ENCODE measurements around the gene GMPR2.
A peak's percentile ranks its signal among the peaks of the same experiment; 100 is the strongest.

GMPR2 gene

DNA sequence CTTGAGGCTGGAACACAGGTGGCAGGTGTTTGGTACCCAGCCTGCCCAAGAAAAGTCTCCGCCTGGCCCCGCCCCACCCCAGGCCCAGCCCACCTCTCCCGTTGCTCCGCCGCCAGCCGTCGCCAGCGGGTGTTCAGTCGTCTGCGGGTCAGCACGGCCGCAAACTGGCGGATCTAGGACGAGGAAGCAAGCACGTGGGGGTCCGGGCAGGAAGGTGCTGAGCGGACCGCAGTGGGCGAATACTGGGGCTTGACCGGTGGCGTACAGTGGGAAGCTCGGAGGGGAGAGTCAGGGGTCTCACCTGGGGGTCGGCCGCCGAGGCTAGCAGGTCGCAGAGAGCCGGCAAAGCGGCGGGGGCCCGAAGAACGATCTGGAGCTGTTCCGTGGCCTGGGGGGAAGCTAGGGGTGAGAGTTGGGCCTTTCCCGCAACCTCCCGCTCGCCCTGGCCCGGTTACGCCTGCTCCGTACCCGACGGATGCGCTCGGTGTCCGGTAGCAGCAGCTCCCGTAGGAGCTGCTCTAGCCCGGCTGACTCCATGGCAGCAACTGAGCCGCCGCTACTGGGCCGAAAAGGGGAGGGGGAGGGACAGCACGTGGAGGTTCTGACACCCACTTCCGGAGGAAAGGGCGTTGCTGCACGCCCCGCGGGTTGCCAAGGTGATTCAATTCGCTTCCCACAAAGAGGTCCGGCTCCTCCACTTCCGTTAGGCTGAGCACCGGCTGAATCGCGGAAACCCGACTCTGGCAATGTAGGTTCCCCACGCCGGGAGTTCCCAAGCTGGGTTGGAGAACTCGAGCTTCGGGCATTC, 44.3 kb upstream of the GMPR2 start, which contains the start of gene IPO4:
IPO4 (minus strand) TSS at position 566 of the 808 bp plus-strand sequence; CDS start at position 537, 29 bp downstream.
- DNase-seq (ENCODE audit: low read depth, low spot score) = peak; percentile 91
- peak within 1 kb of the TSS; percentile 80 for H3K27ac ChIP-seq
- H3K9ac ChIP-seq (ENCODE audit: insufficient read length) = peak within 1 kb of the TSS; percentile 81
- no peaks in the 10 kb centered on the region for H3K9me3 ChIP-seq (ENCODE audit: low read depth, low read length)
- H3K36me3 ChIP-seq (ENCODE audit: insufficient read depth, low read length) = peaks cover 48% of the 10 kb centered on the region
- TF ChIP-seq POLR2AphosphoS5 (IDR thresholded peaks at IDR 0.05; ENCODE audit: borderline replicate concordance, low read depth, low read length) (peak; percentile 92), EZH2 (IDR thresholded peaks at IDR 0.05) (no peak), FOXP2 (optimal IDR thresholded peaks at IDR 0.05; ENCODE audit: control extremely low read depth, extremely low read length, insufficient read depth) (peak; percentile 87)
- peak within 1 kb of the TSS; percentile 86 for H3K4me3 ChIP-seq

GRCh38 chr14:24189059-24189375, 43.7 kb upstream of the GMPR2 start:
- peak overlapping the region; percentile 86 for H3K4me3 ChIP-seq
- TF ChIP-seq FOXP2 (optimal IDR thresholded peaks at IDR 0.05; ENCODE audit: control extremely low read depth, extremely low read length, insufficient read depth) (no peak), POLR2AphosphoS5 (IDR thresholded peaks at IDR 0.05; ENCODE audit: borderline replicate concordance, low read depth, low read length) (no peak), EZH2 (IDR thresholded peaks at IDR 0.05) (no peak)
- H3K36me3 ChIP-seq (ENCODE audit: insufficient read depth, low read length) = peaks cover 44% of the 10 kb centered on the region
- H3K27ac ChIP-seq = peak overlapping the region; percentile 80
- H3K9me3 ChIP-seq (ENCODE audit: low read depth, low read length) = no peaks in the 10 kb centered on the region
- H3K9ac ChIP-seq (ENCODE audit: insufficient read length) = peak overlapping the region; percentile 81
- DNase-seq (ENCODE audit: low read depth, low spot score) = no peak

- H3K9ac ChIP-seq (ENCODE audit: insufficient read length) = peak overlapping the region; percentile 81
- peaks cover 42% of the 10 kb centered on the region for H3K36me3 ChIP-seq (ENCODE audit: insufficient read depth, low read length)
- no peaks in the 10 kb centered on the region for H3K9me3 ChIP-seq (ENCODE audit: low read depth, low read length)
- H3K4me3 ChIP-seq = peak overlapping the region; percentile 86
- H3K27ac ChIP-seq = peak overlapping the region; percentile 80
- TF ChIP-seq EZH2 (IDR thresholded peaks at IDR 0.05) = no peak
- no peak for DNase-seq (ENCODE audit: low read depth, low spot score)
Measured at GRCh38 chr14:24189460-24189859, 43.3 kb upstream of the GMPR2 start.

GRCh38 chr14:24190416-24190815, 42.3 kb upstream of the GMPR2 start:
- no peaks in the 10 kb centered on the region for H3K9me3 ChIP-seq (ENCODE audit: low read depth, low read length)
- no peak overlapping the region for H3K9ac ChIP-seq (ENCODE audit: insufficient read length)
- no peak overlapping the region for H3K27ac ChIP-seq
- no peak for DNase-seq (ENCODE audit: low read depth, low spot score)
- peaks cover 34% of the 10 kb centered on the region for H3K36me3 ChIP-seq (ENCODE audit: insufficient read depth, low read length)
- H3K4me3 ChIP-seq = no peak overlapping the region
- TF ChIP-seq EZH2 (IDR thresholded peaks at IDR 0.05) = no peak
- TF ChIP-seq POLR2AphosphoS5 (IDR thresholded peaks at IDR 0.05; ENCODE audit: borderline replicate concordance, low read depth, low read length) = no peak
- TF ChIP-seq FOXP2 (optimal IDR thresholded peaks at IDR 0.05; ENCODE audit: control extremely low read depth, extremely low read length, insufficient read depth) = no peak

- no peak overlapping the region for H3K9ac ChIP-seq (ENCODE audit: insufficient read length)
- no peaks in the 10 kb centered on the region for H3K9me3 ChIP-seq (ENCODE audit: low read depth, low read length)
- DNase-seq (ENCODE audit: low read depth, low spot score) = no peak
- peaks cover 16% of the 10 kb centered on the region for H3K36me3 ChIP-seq (ENCODE audit: insufficient read depth, low read length)
- H3K27ac ChIP-seq = no peak overlapping the region
- TF ChIP-seq POLR2AphosphoS5 (IDR thresholded peaks at IDR 0.05; ENCODE audit: borderline replicate concordance, low read depth, low read length) (no peak), FOXP2 (optimal IDR thresholded peaks at IDR 0.05; ENCODE audit: control extremely low read depth, extremely low read length, insufficient read depth) (no peak), EZH2 (IDR thresholded peaks at IDR 0.05) (no peak)
- no peak overlapping the region for H3K4me3 ChIP-seq
Measured at GRCh38 chr14:24192933-24193332, 39.8 kb upstream of the GMPR2 start.

- Histone ChIP-seq H3K27ac (0 out of 2 replicates have a peak overlapping the region, but pooled peaks have one; percentile 96), H3K36me3 (ENCODE audit: insufficient read depth, low read length) (peaks cover 16% of the 10 kb centered on the region), H3K4me3 (peak overlapping the region; percentile 96), H3K9me3 (ENCODE audit: low read depth, low read length) (no peaks in the 10 kb centered on the region), H3K9ac (ENCODE audit: insufficient read length) (peak overlapping the region; percentile 93)
- DNase-seq (ENCODE audit: low read depth, low spot score) = no peak
- no peak for TF ChIP-seq EZH2 (IDR thresholded peaks at IDR 0.05)
- TF ChIP-seq POLR2AphosphoS5 (IDR thresholded peaks at IDR 0.05; ENCODE audit: borderline replicate concordance, low read depth, low read length) = no peak
- no peak for TF ChIP-seq FOXP2 (optimal IDR thresholded peaks at IDR 0.05; ENCODE audit: control extremely low read depth, extremely low read length, insufficient read depth)
Measured at GRCh38 chr14:24194186-24194872, 38.4 kb upstream of the GMPR2 start.

DNA sequence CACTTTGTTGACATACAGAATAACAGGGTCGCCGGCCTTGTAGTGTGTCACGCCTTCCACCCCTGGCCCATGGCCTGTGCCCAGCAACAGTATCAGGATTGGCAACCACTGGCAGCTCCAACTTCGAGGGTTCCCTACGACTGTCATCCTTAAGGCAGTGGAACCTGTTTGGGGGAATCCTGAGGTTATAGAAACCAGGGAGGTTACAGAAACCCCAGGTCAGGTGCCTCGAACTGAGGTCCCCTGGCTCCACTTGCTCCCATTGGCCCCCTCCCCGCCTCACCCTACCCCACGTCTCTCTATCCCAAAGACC, 37.9 kb upstream of the GMPR2 start:
- DNase-seq (ENCODE audit: low read depth, low spot score) = no peak
- H3K27ac ChIP-seq = peak overlapping the region; percentile 96; the same call in 1 of the 2 replicates
- TF ChIP-seq EZH2 (IDR thresholded peaks at IDR 0.05) = no peak
- no peak for TF ChIP-seq POLR2AphosphoS5 (IDR thresholded peaks at IDR 0.05; ENCODE audit: borderline replicate concordance, low read depth, low read length)
- no peak for TF ChIP-seq FOXP2 (optimal IDR thresholded peaks at IDR 0.05; ENCODE audit: control extremely low read depth, extremely low read length, insufficient read depth)
- peak overlapping the region; percentile 96 for H3K4me3 ChIP-seq
- H3K9me3 ChIP-seq (ENCODE audit: low read depth, low read length) = no peaks in the 10 kb centered on the region
- H3K9ac ChIP-seq (ENCODE audit: insufficient read length) = peak overlapping the region; percentile 93
- peaks cover 16% of the 10 kb centered on the region for H3K36me3 ChIP-seq (ENCODE audit: insufficient read depth, low read length)

DNA sequence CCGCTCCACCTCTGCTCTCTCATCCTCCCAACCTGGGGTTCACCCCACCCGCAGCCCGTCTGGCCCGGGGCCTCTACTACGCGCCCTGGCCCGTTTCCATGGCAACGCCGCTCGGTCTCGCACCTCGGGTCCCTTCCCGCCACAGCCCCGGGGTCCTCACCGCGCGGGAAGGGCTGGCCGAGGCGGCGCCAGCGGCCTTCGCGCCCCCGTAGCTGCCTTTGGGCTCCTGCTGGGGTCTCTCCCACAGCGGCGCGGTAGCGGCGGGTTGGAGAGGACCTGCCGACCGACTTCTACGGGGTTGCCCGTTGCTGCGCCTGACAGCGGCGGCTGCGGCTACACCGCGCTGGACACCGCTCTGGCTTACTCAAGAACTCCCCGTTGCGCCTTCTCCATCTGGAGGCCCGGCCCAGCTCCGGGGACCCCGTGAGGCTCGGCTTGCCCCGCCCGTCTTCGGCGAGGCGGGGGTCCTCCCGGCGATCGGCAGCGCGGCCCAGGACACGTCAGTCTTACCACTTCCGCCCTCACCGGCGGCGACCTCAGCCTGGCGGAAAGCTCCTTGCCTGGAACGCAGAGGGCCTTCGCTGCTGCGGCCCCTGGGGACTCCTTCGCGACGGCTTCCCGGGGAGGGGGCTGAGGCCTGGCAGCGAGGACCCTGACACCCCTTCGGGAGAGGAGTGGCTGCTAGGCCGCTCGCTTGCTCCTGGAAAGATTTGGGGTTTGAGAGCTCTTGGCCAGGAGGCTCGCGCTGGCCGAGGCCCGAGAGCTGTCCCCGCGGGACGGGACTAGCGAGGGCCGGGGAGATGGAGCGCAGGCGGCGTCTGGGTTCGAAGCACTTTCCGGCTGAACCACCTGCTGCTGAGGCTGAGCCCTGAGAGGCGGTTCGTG, 37.3 kb upstream of the GMPR2 start, which contains the start of gene TM9SF1:
TM9SF1 (minus strand) TSS at position 256 of the 885 bp plus-strand sequence. CDS start 422 bp downstream, outside the sequence.
- TF ChIP-seq EZH2 (IDR thresholded peaks at IDR 0.05) (no peak), POLR2AphosphoS5 (IDR thresholded peaks at IDR 0.05; ENCODE audit: borderline replicate concordance, low read depth, low read length) (peak; percentile 78), FOXP2 (optimal IDR thresholded peaks at IDR 0.05; ENCODE audit: control extremely low read depth, extremely low read length, insufficient read depth) (no peak)
- no peak for DNase-seq (ENCODE audit: low read depth, low spot score)
- peak within 1 kb of the TSS; percentile 93 for H3K9ac ChIP-seq (ENCODE audit: insufficient read length)
- H3K4me3 ChIP-seq = peak within 1 kb of the TSS; percentile 96
- peak within 1 kb of the TSS; percentile 96 for H3K27ac ChIP-seq
- H3K9me3 ChIP-seq (ENCODE audit: low read depth, low read length) = no peaks in the 10 kb centered on the region
- peaks cover 16% of the 10 kb centered on the region for H3K36me3 ChIP-seq (ENCODE audit: insufficient read depth, low read length)
